Uterus (tissue), 2 donors: ENCODE measurements around the gene POLR2E.

Source experiments
- CTCF ChIP-seq, 4 experiments: fragments of 200-600 bp in 2 of 4; fragments of 450-650 bp in 2 of 4; sonication (generic) in 2 of 4; IDR thresholded peaks; one replicate each; pipeline ENCODE4 v1.5.1; 2016 to 2019; ENCODE audit warnings: antibody characterized with exemption in 4 of 4, mild to moderate bottlenecking in 2 of 4, moderate library complexity in 1 of 4
- POLR2A ChIP-seq, 2 donors: fragments of 450-650 bp; IDR thresholded peaks; one replicate each; pipeline ENCODE4 v1.6.1; 2016; ENCODE audit warnings: antibody characterized with exemption in 2 of 2, mild to moderate bottlenecking in 1 of 2, moderate library complexity in 1 of 2

- TF ChIP-seq CTCF (IDR thresholded peaks at IDR 0.05) (peak in 2 of 4 experiments; percentile 9 to 38), POLR2A (IDR thresholded peaks at IDR 0.05) (peak; percentile 29)
Observed at GRCh38 chr19:1039646-1040475, 55.3 kb downstream of the POLR2E start, which contains the start of gene ABCA7.
